Activated CD8-positive, alpha-beta memory T cell treated with anti-CD3 and anti-CD28 coated beads, Interleukin-2, amount 50 U/mL, for 48 hours (primary cell): ENCODE measurements around the gene CWH43.
"Not testable (repeated sequence)": the region's sequence is repeated elsewhere in the genome, so short reads cannot be mapped to it uniquely, and the experiment has no call there.

Source experiments
- DNase-seq: peaks from one replicate; pipeline ENCODE4 v3.0.0-alpha.2; 2020

Gene CWH43

DNA sequence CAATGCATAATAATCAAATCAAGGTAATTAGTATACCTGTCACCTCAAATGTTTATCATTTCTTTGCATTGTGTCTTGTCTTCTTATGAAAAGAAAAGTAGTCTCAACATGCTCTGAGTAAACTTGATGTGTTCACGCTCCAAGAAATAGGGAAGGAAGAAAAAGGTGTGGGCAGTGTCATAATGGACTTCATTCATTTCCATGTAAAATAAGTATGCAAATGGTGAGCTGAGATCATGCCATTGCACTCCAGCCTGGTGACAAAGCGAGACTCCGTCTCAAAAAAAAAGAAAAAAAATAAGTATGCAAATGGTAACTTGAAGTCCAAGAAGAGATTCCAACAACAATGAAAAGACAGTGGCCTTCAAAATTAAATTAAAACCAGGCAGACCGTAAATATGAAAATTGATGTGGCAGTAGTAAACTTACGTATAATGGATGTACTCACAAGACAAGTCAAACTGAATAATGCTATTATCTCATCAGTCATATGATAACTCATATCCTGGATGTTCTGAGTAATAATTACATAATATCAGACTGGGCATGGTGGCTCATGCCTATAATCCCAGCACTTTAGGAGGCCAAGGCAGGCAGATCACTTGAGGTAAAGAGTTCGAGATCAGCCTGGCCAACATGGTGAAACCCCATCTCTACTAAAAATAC, 6.0 kb upstream of the CWH43 start:
- DNase-seq, result no peak

DNA sequence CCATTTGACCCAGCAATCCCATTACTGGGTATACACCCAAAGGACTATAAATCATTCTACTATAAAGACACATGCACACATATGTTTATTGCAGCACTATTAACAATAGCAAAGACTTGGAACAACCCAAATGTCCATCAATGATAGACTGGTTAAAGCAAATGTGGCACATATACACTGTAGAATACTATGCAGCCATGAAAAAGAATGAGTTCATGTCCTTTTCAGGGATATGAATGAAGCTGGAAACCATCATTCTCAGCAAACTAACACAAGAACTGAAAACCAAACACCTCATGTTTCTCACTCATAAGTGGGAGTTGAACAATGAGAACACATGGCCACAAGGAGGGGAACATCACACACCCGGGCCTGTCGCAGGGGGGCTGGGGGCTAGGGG, 2.1 kb upstream of the CWH43 start:
- DNase-seq, result not testable (repeated sequence)

DNA sequence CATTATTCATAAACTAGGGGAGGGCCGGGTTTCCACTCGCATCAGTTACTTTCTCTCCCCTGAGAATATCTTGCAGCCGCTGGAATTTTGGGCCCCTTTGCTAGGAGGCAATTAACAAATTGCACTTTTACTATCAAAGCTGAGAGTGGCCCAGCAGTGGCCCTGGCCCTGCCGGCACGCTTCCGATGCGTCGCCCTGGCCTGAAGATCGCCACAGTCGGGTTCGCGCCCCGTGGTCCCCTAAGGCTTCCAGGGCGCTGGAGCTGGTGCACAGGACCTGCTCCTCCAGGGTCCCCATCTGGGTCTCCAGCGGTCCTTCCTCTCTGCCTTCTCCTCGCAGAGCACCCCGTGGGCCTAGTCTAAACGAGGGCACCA, 486 bp upstream of the CWH43 start:
- no peak for DNase-seq

DNA sequence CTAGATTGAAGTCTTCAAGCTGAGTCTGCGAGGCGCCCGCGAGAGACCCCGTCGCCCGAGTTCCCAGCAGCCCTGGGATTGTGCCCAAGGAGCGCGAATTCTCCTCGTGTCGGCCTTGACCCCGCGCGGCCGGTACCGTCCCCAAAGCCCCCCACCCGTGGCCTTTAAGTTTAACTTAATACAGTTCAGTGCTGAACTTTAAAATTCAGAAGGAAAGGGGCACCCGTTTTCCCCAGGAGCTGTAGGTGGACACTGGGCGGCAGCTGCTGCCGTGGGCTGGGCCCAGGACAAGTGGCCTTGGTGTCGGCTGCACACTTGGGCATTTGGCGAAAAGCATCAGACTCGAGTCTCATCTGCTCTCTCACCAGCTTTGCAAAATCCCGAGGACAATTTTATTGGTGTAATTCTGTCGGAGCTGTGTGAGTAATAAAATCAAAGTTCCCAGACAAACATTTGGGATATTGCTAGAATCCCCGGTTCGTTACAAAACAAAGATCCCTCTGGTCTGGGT, 634 bp downstream of the CWH43 start:
- no peak for DNase-seq

DNA sequence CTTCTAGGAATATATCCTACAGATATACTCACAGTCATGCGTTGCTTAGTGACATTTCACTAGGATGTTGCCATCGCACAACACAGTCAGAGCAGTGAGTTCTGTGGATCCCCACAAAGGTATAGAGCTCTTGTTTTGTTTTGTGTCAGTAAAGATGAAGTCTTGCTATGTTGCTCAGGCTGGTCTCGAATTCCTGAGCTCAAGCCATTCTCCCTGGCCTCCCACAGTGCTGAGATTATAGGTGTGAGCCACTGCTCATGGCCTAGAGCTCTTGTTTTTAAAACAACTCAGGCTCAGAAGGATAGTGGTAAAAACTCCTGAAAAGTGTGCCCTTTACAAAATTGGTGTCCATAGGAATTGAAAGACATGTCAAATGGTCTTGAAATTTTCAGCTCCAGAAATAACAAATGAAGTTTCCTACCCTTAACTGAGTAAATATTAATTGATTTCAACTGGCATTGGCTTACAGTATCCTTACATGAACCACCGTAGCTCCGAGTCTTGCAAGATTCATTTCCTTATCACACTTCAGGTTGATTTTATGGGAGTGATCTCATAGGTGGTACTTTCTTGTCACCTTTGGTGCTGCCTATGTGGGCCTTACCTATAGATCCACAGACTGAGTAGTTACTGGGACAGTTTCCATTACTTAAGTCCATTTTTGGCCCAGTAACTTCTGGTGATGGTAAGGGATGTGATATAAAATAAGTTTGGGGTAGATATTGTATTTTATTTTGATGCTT, 3.6 kb downstream of the CWH43 start:
- no peak for DNase-seq

DNA sequence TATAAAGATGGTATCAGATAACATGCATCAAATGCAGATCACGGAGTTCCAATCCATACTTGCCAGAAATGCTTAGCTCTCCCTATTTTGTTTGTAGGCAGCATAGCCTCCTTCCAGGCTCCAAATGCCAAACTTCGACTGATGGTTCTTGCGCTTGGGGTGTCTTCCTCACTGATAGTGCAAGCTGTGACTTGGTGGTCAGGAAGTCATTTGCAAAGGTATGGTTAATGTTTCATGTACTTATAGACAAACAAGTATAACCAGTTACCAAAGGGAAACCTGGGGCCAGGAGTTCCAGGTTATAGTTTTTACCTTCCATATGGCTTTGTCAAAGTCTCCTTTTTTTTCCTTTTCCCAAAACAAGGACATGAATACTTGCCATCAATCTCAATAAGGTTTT, 5.3 kb downstream of the CWH43 start:
- no peak for DNase-seq

DNA sequence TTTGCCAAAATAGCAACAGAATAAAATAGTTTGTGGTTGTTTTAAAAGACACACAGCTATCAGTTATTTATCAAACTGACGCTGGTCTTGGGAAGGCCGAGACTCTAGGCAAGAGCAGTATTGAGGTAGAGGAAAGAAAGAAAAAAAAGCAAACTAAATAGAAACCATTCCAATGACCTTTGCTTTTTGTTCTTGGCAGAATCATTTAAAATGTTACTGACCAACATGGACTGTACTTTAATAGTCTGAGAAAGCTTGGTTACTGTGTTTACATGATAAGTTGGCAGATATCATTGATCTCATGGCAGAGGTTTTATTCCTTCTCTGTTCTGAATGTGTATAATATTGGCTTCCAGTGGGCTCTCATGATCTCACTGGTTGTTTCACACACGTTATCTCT, 11.9 kb downstream of the CWH43 start:
- DNase-seq, result no peak

DNA sequence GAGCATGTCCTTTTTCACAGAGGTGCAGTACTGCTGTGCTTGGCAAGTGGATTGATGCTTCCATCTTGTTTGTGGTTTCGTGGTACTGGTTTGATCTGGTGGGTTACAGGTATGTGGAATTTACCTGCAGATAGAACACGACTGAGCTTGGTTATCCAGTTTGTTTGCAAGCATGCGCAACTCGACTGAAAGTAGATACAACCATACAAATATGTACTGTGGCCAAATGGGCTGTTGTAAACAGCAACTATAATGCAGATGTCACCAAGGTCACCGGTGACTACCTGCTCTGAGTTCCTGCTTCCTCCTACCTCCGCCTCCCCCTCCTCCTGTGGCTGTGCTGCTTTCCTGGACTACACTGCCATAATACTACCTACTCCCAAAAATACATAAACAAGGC, 12.4 kb downstream of the CWH43 start:
- DNase-seq, result no peak

DNA sequence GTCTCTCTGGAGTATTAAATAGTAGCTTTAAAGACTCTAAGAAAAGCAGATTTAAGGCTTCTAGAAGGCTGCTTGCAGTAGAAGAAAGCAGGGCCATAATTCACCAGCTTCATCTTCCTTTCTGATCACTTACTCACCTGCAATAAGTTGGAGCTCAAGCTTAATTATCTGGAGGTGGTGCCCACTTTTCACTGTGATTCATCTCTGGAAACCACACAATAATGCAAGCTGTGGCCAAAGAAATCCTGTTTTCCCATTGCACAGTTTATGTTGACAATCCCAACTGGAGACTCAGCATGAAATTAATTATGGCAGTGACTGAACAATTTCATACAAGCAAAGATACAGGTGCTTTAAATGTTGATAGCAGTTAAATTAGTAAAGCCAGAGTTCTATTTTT, 14.7 kb downstream of the CWH43 start:
- DNase-seq, result no peak

DNA sequence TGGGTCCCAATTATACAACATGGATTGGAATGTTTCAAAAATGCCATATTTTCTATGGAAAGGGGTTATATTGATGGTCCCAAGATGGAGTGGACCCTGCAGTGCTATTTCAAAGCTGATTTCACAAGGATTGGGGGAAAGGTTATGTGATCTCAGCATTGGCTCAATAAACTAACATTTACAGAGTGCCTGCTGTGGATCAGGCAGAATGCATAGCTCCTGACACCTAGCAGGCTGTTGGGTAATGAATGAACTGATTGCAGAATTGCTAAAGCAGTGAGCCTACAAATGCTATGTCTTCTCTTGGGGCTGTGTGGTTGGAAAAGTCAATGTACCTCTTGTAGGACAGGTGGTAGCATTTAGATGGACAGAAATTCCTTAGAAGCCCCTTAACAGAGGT, 16.9 kb downstream of the CWH43 start:
- DNase-seq, result no peak

DNA sequence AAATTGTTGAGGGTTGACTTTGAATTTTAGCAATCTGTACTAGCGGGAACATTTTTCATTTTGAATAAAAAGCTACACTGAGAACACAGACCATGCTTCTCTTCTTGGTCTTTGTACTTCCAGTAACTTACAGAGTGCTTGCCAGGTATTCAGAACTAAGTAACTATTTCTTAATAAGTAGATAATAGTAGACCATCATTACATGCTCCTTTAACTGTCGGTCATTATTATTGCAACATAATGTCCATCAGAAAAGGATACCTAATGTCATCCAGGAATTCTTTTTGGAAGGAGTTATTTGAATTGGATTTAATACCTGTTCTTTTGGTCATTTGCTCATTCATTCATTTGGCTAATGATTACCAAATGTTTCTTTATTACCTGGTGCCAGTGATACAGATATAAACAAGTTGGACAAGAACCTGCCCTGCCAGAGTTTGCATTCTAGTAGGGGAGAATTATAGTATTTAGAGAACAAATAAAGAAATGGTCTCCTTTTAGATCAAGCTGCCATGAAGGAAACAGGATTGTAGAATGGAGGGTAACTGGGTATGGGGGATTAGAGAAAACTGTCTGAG, 32.7 kb downstream of the CWH43 start:
- no peak for DNase-seq

DNA sequence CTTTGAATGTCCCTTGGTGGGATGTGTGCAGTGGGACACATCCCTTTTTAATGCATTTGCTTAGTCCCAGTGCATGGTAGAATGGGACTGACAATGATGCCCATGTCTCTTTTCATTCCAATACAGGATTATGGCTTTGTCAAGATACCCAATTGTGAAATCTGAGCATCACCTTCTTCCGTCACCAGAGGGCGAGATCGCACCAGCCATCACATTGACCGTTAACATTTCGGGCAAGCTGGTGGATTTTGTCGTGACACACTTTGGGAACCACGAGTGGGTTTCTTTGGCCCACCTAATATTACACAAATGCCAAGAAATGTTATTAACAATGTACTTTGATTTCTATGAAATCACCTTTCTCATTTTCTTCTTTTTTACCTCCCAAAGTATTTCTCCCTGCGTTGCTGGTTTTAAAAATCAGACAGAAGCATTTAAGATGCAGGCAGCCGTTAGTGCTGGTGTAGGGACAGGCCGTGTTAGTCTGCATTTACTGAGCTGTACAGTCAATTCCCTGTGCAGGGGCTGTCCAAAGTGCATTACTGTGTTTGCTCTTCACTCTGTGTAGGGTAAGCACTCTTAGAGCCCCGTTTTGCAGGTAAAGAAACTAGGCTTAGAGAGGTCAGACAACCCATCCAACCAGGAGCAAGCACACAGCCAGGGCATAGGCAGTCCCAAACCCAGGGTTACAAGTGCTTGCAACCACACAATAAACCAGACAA, 46.5 kb downstream of the CWH43 start:
- DNase-seq, result no peak

DNA sequence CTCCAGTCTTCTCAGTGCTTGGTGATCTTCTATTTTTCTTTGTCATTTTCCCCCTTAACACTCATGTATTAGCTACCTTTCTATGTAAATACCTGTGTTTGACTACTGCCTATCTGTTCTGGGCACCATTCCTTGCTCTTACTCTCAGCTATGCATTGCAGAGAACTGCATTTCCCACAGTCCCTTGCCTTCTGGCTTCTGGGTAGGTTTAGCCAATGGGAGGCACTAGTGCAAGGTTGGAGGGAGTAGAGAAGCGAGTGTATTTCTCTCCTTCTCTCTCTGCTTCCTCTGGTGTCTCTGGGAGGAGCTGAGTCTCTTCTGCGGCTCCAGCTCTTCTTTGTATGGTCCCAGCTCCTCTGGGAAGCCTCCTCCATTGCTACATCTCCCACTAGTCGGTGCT, 50.5 kb downstream of the CWH43 start:
- no peak for DNase-seq

DNA sequence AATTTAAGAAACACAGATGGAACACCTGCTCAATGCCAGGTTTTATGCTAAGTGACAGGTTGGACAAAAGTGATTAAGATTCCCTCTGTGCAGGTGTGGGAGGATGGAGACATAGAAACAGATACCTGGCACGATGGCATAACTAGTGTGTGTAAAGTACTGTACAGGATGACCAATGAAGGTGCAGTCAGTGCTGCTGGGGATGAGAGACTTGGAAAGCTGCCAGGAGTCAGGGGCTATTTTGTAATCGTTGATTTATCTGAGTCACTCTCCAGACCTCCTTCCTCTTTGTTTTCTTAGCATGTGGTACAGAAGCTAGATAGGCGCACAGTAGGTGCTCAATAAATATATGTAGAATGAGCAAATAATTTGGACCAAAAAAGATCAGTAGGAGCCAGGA, 58.2 kb downstream of the CWH43 start:
- DNase-seq, result no peak

DNA sequence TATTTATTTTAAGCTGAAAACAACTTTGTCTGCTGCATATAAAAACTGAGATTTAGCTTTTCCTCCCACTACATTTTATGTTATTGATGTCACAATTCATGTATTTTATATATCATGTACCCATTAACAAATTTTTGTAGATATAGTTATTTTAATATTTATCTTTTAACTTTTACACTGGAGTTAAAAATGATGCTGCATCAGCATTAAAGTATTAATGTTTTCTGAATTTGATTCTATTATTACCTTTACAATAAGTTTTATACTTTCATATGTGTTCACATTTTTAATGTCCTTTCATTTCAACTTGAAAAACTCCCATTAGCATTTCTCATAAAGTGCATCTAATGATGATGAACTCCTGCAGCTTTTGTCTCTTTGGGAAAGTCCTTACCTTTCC, 72.2 kb downstream of the CWH43 start:
- no peak for DNase-seq

DNA sequence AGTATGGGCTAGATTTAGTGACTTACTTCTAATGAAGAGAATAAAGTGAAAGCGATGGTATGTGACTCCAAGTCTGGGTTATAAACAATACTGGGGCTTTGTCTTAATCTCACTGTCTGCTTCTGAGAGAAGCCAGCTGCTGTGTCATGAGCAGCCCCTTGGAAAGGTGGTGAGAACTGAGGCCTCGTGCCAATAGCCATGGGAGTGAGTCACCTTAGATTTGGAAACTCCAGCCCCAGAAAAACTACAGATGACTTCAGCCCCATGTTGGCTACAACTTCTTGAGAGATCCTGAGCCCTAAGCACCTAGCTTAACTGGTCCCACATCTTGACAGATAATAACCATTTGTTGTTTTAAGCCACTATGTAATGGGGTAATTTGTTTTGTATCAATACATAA, 77.6 kb downstream of the CWH43 start:
- no peak for DNase-seq

DNA sequence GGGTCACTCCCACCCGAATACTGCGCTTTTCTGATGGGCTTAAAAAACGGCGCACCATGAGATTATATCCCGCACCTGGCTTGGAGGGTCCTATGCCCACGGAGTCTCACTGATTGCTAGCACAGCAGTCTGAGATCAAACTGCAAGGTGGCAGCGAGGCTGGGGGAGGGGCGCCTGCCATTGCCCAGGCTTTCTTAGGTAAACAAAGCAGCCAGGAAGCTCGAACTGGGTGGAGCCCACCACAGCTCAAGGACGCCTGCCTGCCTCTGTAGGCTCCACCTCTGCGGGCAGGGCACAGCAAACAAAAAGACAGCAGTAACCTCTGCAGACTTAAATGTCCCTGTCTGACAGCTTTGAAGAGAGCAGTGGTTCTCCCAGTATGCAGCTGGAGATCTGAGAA, 86.1 kb downstream of the CWH43 start:
- not testable (repeated sequence) for DNase-seq

DNA sequence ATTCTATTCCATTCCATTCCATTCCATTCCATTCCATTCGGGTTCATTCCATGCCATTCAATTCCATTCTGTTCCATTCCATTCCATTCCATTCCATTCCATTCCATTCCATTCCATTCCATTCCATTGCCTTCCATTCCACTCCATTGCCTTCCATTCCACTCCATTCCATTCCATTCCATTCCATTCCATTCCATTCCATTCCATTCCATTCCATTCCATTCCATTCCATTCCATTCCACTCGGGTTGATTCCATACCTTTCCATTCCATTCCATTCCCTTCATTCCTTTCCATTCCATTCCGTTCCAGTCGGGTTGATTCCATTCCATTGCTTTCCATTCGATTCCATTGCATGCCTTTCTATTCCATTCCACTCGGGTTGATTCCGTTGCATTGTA, 105.8 kb downstream of the CWH43 start:
- not testable (repeated sequence) for DNase-seq

DNA sequence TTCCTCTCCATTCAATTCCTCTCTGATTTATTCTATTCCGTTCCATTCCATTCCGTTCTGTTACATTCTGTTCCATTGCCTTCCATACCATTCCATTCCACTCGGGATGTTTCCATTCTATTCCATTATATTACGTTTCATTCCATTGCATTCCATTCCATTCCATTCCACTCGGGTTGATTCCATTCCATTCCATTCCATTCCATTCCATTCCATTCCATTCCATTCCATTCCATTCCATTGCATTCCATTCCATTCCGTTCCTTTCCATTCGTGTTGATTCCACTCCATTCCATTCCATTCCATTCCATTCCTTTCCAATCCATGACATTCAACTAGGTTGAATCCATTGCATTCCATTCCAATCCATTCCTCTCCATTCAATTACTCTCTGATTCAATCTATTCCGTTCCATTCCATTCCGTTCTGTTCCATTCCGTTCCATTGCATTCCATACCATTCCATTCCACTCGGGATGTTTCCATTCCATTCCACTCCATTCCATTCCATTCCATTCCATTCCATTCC, 106.6 kb downstream of the CWH43 start:
- DNase-seq, result not testable (repeated sequence)

DNA sequence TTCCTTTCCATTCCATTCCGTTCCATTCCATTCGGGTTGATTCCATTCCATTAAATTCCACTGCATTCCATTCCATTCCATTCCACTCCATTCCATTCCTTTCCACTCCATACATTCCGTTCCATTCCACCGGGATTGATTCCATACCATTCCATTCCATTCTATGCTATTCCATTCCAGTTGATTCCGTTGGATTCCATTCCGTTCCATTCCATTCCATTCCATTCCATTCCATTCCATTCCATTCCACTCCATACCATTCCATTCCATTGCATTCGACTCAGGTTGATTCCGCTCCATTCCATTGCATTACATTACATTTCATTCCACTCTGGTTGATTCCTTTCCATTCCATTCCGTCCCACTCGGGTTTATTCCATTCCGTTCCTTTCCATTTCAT, 110.1 kb downstream of the CWH43 start:
- DNase-seq, result not testable (repeated sequence)

DNA sequence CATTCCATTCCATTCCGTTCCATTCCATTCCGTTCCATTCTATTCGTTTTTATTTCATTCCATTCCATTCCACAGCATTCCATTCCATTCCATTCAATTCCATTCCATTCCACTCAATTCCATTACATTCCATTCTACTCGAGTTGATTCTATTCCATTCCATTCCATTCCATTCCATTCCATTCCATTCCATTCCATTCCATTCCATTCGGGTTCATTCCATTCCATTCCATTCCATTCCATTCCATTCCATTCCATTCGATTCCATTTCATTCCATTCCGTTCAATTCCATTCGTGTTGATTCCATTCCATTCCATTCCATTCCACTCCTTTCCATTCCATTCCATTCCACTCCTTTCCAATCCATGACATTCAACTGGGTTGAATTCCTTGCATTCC, 110.6 kb downstream of the CWH43 start:
- DNase-seq, result not testable (repeated sequence)

DNA sequence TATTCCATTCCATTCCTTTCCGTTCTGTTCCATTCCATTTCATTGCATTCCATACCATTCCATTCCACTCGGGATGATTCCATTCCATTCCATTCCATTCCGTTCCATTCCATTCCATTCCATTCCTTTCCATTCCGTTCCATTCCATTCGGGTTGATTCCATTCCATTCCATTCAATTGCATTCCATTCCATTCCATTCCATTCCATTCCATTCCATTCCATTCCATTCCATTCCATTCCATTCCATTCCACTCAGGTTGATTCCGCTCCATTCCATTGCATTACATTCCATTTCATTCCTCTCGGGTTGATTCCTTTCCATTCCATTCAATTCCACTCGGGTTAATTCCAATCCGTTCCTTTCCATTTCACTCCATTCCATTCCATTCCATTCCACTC, 111.0 kb downstream of the CWH43 start:
- not testable (repeated sequence) for DNase-seq

DNA sequence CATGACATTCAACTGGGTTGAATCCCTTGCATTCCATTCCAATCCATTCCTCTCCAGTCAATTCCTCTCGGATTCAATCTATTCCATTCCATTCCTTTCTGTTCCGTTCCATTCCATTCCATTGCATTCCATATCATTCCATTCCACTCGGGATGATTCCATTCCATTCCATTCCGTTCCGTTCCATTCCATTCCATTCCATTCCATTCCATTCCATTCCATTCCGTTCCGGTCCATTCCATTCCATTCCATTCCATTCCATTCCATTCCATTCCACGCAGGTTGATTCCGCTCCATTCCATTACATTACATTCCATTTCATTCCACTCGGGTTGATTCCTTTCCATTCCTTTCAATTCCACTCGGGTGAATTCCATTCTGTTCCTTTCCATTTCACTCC, 111.4 kb downstream of the CWH43 start:
- not testable (repeated sequence) for DNase-seq
